Natural killer cell treated with Interleukin-12 subunit alpha and Interleukin-12 subunit beta and Interleukin-15 and Interleukin-18, amount 100 ng/mL, for 72 hours (primary cell): ENCODE measurements around the gene HAP1. TPM values are rescaled to one million over a fixed set of nuclear protein-coding genes. Genes with fewer than 3 reads are reported as not detected.
"Not testable (repeated sequence)": the region's sequence is repeated elsewhere in the genome, so short reads cannot be mapped to it uniquely, and the experiment has no call there.

Experiments
- ATAC-seq, 2 donors: fragments of 150-1000 bp; cut with Tn5 transposase in 1 of 2; sonication (Bioruptor Pico), chemical (Tn5 transposase) in 1 of 2; 2 replicates each; pipeline ENCODE4 v1.10.0; 2021
- DNase-seq: peaks from one replicate; pipeline ENCODE4 v3.0.0; 2022; ENCODE audit warnings: low spot score
- H3K27ac Mint-ChIP-seq, 2 donors: 1 replicate in 1 of 2; 2 replicates in 1 of 2; pipeline ENCODE4 v1.8.0; 2022; ENCODE audit warnings: mixed read lengths in 2 of 2, mild to moderate bottlenecking in 1 of 2, moderate library complexity in 1 of 2
- H3K27me3 Mint-ChIP-seq, 2 donors: 1 replicate in 1 of 2; 2 replicates in 1 of 2; pipeline ENCODE4 v1.8.0; 2022; ENCODE audit warnings: mixed read lengths in 2 of 2
- H3K36me3 Mint-ChIP-seq: one replicate; pipeline ENCODE4 v1.8.0; 2022; ENCODE audit warnings: mixed read lengths
- H3K4me1 Mint-ChIP-seq, 2 donors: 1 replicate in 1 of 2; 2 replicates in 1 of 2; pipeline ENCODE4 v1.8.0; 2022; ENCODE audit warnings: low read depth in 2 of 2, mixed read lengths in 2 of 2, mild to moderate bottlenecking in 1 of 2
- H3K4me3 Mint-ChIP-seq: one replicate; pipeline ENCODE4 v1.8.0; 2022; ENCODE audit warnings: mixed read lengths
- H3K9me3 Mint-ChIP-seq: 2 replicates; pipeline ENCODE4 v1.8.0; 2022; ENCODE audit warnings: mixed read lengths
- total RNA-seq, 2 donors: library from RNA; stranded (reverse); gene quantifications; one replicate each; pipeline ENCODE4 v1.2.3, GENCODE V29; 2022

Gene HAP1
- total RNA-seq: not detected

- Mint-ChIP-seq H3K4me3 (no peak within 1 kb of the TSS), H3K36me3 (no peaks in the 10 kb centered on the region), H3K4me1 (peaks cover 0 to 2% of the 10 kb centered on the region in 2 donors), H3K9me3 (no peaks in the 10 kb centered on the region), H3K27me3 (peaks cover 35 to 37% of the 10 kb centered on the region in 2 donors), H3K27ac (no peak within 1 kb of the TSS)
- DNase-seq (no peak), ATAC-seq (no peak)
Observed at GRCh38 chr17:41734139-41734948, at the start of gene HAP1. Gene HAP1 (minus strand): TSS chr17:41734643. CDS start chr17:41734634, 9 bp downstream.

- Mint-ChIP-seq H3K27ac (no peak overlapping the region), H3K9me3 (no peaks in the 10 kb centered on the region), H3K4me1 (peaks cover 5 to 8% of the 10 kb centered on the region in 2 donors), H3K36me3 (no peaks in the 10 kb centered on the region), H3K27me3 (peaks cover 9 to 16% of the 10 kb centered on the region in 2 donors), H3K4me3 (no peak overlapping the region)
- DNase-seq (no peak), ATAC-seq (no peak)
Observed at GRCh38 chr17:41782142-41782541, 47.7 kb upstream of the HAP1 start.

- H3K4me3 Mint-ChIP-seq: no peak overlapping the region
- H3K36me3 Mint-ChIP-seq: no peaks in the 10 kb centered on the region
- peaks cover 2 to 4% of the 10 kb centered on the region in 2 donors for H3K4me1 Mint-ChIP-seq
- H3K27ac Mint-ChIP-seq: no peak overlapping the region
- DNase-seq (no peak), ATAC-seq (no peak)
- H3K9me3 Mint-ChIP-seq: no peaks in the 10 kb centered on the region
- peaks cover 9 to 16% of the 10 kb centered on the region in 2 donors for H3K27me3 Mint-ChIP-seq
Observed at GRCh38 chr17:41781404-41782110, 47.1 kb upstream of the HAP1 start.

- no peaks in the 10 kb centered on the region for H3K36me3 Mint-ChIP-seq
- H3K9me3 Mint-ChIP-seq: no peaks in the 10 kb centered on the region
- no peak overlapping the region for H3K27ac Mint-ChIP-seq
- peaks cover 2 to 4% of the 10 kb centered on the region in 2 donors for H3K4me1 Mint-ChIP-seq
- no peak for DNase-seq
- no peak for ATAC-seq
- peaks cover 9 to 21% of the 10 kb centered on the region in 2 donors for H3K27me3 Mint-ChIP-seq
- H3K4me3 Mint-ChIP-seq: no peak overlapping the region
Observed at GRCh38 chr17:41779954-41780353, 45.5 kb upstream of the HAP1 start.

- H3K36me3 Mint-ChIP-seq: no peaks in the 10 kb centered on the region
- no peak overlapping the region for H3K4me3 Mint-ChIP-seq
- no peak for DNase-seq
- peaks cover 9 to 16% of the 10 kb centered on the region in 2 donors for H3K27me3 Mint-ChIP-seq
- no peak overlapping the region for H3K27ac Mint-ChIP-seq
- H3K4me1 Mint-ChIP-seq: no peaks in the 10 kb centered on the region
- no peak for ATAC-seq
- H3K9me3 Mint-ChIP-seq: no peaks in the 10 kb centered on the region
Observed at GRCh38 chr17:41777574-41778188, 43.2 kb upstream of the HAP1 start.

GRCh38 chr17:41777157-41777573, 42.7 kb upstream of the HAP1 start:
- H3K4me3 Mint-ChIP-seq: no peak overlapping the region
- peak in 1 of 2 donors; percentile 9 for ATAC-seq
- no peaks in the 10 kb centered on the region for H3K4me1 Mint-ChIP-seq
- no peaks in the 10 kb centered on the region for H3K9me3 Mint-ChIP-seq
- H3K27ac Mint-ChIP-seq: no peak overlapping the region
- no peaks in the 10 kb centered on the region for H3K36me3 Mint-ChIP-seq
- DNase-seq: no peak
- peaks cover 7 to 13% of the 10 kb centered on the region in 2 donors for H3K27me3 Mint-ChIP-seq

- H3K27me3 Mint-ChIP-seq, H3K36me3 Mint-ChIP-seq, ATAC-seq, H3K27ac Mint-ChIP-seq, DNase-seq, H3K4me3 Mint-ChIP-seq, H3K9me3 Mint-ChIP-seq, H3K4me1 Mint-ChIP-seq: not testable (repeated sequence)
Observed at GRCh38 chr17:41776262-41776900, 41.9 kb upstream of the HAP1 start.

GRCh38 chr17:41775394-41776226, 41.2 kb upstream of the HAP1 start:
- Mint-ChIP-seq H3K36me3 (no peaks in the 10 kb centered on the region), H3K27ac (no peak overlapping the region), H3K27me3 (peaks cover 0 to 5% of the 10 kb centered on the region in 2 donors), H3K4me1 (no peaks in the 10 kb centered on the region), H3K9me3 (no peaks in the 10 kb centered on the region), H3K4me3 (no peak overlapping the region)
- no peak for DNase-seq
- peak; percentile 3 to 15 for ATAC-seq

GRCh38 chr17:41773731-41774193, 39.3 kb upstream of the HAP1 start:
- Mint-ChIP-seq H3K27me3 (peaks cover 0 to 5% of the 10 kb centered on the region in 2 donors), H3K27ac (no peak overlapping the region), H3K4me1 (no peaks in the 10 kb centered on the region), H3K36me3 (no peaks in the 10 kb centered on the region), H3K4me3 (no peak overlapping the region), H3K9me3 (no peaks in the 10 kb centered on the region)
- ATAC-seq (no peak), DNase-seq (no peak)

GRCh38 chr17:41773190-41773588, 38.7 kb upstream of the HAP1 start:
- Mint-ChIP-seq H3K4me1 (no peaks in the 10 kb centered on the region), H3K36me3 (no peaks in the 10 kb centered on the region), H3K4me3 (no peak overlapping the region), H3K27me3 (peaks cover 0 to 5% of the 10 kb centered on the region in 2 donors), H3K9me3 (no peaks in the 10 kb centered on the region), H3K27ac (no peak overlapping the region)
- ATAC-seq (no peak), DNase-seq (no peak)

GRCh38 chr17:41772586-41773189, 38.2 kb upstream of the HAP1 start:
- Mint-ChIP-seq H3K4me1 (no peaks in the 10 kb centered on the region), H3K27me3 (peaks cover 0 to 5% of the 10 kb centered on the region in 2 donors), H3K27ac (no peak overlapping the region), H3K36me3 (no peaks in the 10 kb centered on the region), H3K9me3 (no peaks in the 10 kb centered on the region), H3K4me3 (no peak overlapping the region)
- no peak for ATAC-seq
- DNase-seq: no peak

- Mint-ChIP-seq H3K9me3 (no peaks in the 10 kb centered on the region), H3K27me3 (peaks cover 0 to 5% of the 10 kb centered on the region in 2 donors), H3K4me3 (no peak overlapping the region), H3K27ac (no peak overlapping the region), H3K4me1 (no peaks in the 10 kb centered on the region), H3K36me3 (no peaks in the 10 kb centered on the region)
- no peak for DNase-seq
- no peak for ATAC-seq
Observed at GRCh38 chr17:41772218-41772585, 37.8 kb upstream of the HAP1 start.
